Stimulated activated CD4-positive, alpha-beta T cell treated with anti-CD3 and anti-CD28 coated beads, Interleukin-1b, Interleukin-23, amount 100 ng/mL, for 4 hours (primary cell): ENCODE measurements around the gene RABGAP1L.
"Not testable (repeated sequence)": the region's sequence is repeated elsewhere in the genome, so short reads cannot be mapped to it uniquely, and the experiment has no call there.

Experiments used
- DNase-seq, 2 donors: peaks; one replicate each; pipeline ENCODE4 v3.0.0-alpha.2; 2020; ENCODE audit warnings: low read depth in 2 of 2

RABGAP1L gene

GRCh38 chr1:174702011-174702410 is 542.7 kb downstream of the RABGAP1L start:
- no peak for DNase-seq

- DNase-seq: no peak
Observed at GRCh38 chr1:174703309-174703708, 544.0 kb downstream of the RABGAP1L start.

GRCh38 chr1:174704300-174704699 is 545.0 kb downstream of the RABGAP1L start:
- no peak for DNase-seq

DNA sequence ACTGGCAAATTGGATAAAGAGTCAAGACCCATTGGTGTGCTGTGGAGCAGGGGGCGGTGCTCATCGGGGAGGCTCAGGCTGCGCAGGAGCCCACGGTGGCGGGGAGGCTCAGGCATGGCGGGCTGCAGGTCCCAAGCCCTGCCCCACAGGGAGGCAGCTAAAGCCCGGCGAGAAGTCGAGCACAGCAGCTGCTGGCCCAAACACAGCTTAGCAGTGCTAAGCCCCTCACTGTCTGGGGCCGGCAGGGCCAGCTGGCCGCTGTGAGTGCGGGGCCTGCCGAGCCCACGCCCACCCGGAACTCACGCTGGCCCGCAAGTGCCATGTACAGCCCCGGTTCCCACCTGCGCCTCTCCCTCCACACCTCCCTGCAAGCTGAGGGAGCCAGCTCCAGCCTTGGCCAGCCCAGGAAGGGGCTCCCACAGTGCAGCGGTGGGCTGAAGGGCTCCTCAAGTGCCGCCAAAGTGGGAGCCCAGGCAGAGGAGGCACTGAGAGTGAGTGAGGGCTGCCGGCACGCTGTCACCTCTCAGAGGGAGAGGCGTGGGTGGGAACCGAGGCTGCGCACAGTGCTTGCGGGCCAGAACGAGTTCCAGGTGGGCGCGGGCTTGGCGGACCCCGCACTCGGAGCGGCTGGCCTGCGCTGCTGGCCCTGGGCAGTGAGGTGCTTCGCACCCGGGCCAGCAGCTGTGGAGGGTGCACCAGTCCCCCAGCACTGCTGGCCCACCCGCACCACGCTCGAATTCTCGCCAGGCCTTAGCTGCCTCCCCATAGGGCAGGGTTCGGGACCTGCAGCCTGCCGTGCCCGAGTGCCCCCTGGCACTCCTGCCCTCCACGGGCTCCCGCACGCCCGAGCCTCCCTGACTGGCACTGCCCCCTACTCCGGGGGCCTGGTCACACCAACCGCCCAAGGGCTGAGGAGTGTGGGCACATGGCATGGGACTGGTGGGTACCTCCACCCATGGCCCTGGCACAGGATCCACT is 551.8 kb downstream of the RABGAP1L start:
- no peak for DNase-seq

DNA sequence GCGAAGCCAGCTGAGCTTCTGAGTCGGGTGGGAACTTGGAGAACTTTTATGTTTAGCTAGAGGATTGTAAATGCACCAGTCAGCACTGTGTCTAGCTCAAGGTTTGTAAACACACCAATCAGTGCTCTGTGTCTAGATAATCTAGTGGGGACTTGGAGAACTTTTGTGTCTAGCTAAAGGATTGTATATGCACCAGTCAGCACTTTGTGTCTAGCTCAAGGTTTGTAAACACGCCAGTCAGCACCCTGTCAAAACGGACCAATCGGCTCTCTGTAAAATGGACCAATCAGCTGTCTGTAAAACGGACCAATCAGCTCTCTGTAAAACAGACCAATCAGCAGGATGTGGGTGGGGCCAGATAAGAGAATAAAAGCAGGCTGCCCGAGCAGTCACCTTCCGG is 552.5 kb downstream of the RABGAP1L start:
- DNase-seq: not testable (repeated sequence)

- no peak for DNase-seq
Observed at GRCh38 chr1:174712541-174712940, 553.2 kb downstream of the RABGAP1L start.

- DNase-seq: no peak
Observed at GRCh38 chr1:174713796-174714195, 554.5 kb downstream of the RABGAP1L start.

GRCh38 chr1:174719194-174719593 is 559.9 kb downstream of the RABGAP1L start:
- DNase-seq: no peak

GRCh38 chr1:174720618-174721017 is 561.3 kb downstream of the RABGAP1L start:
- no peak for DNase-seq

DNA sequence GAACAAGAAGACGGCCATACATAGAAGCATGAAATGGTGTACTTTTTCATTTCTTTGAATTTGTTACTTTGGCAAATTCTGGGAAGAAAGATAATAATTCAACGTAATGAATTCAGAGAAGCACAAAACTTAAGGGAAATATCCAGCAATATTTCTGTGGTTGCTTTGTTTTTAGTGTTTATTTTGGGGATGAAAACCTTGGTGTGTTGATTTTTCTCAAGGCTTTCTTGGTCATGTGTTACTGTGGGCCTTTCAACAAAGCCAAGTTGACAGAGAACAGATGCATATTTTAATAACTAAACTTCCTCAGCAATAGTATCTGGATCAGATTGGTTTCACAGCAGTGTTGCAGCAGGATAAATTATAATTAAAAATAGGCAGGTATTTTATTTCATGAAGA is 561.9 kb downstream of the RABGAP1L start:
- no peak for DNase-seq

- no peak for DNase-seq
Observed at GRCh38 chr1:174723816-174724215, 564.5 kb downstream of the RABGAP1L start.

DNA sequence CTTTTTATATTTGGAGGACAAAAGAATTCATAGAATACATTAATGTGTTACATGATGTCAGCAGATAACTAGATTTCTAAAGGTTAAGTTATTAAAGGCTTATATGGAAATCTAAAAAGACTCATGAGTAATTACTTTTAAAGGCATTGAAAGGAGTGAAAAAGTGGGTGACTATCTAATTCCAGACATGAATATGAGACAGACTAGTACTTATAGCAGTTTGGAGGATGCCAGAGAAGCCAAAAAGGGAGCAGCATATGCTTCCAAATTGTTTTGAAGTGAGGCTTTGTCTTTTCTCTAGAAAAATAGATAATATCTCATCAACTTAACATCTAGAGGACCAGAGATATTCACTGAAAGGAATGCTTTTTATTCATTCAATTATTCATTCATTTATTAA is 564.9 kb downstream of the RABGAP1L start:
- DNase-seq: no peak

GRCh38 chr1:174726167-174726879 is 567.0 kb downstream of the RABGAP1L start:
- no peak for DNase-seq

GRCh38 chr1:174726880-174727585 is 567.7 kb downstream of the RABGAP1L start:
- no peak for DNase-seq

GRCh38 chr1:174734270-174734669 is 575.0 kb downstream of the RABGAP1L start:
- DNase-seq: no peak

- DNase-seq: no peak
Observed at GRCh38 chr1:174736831-174737230, 577.5 kb downstream of the RABGAP1L start.

DNA sequence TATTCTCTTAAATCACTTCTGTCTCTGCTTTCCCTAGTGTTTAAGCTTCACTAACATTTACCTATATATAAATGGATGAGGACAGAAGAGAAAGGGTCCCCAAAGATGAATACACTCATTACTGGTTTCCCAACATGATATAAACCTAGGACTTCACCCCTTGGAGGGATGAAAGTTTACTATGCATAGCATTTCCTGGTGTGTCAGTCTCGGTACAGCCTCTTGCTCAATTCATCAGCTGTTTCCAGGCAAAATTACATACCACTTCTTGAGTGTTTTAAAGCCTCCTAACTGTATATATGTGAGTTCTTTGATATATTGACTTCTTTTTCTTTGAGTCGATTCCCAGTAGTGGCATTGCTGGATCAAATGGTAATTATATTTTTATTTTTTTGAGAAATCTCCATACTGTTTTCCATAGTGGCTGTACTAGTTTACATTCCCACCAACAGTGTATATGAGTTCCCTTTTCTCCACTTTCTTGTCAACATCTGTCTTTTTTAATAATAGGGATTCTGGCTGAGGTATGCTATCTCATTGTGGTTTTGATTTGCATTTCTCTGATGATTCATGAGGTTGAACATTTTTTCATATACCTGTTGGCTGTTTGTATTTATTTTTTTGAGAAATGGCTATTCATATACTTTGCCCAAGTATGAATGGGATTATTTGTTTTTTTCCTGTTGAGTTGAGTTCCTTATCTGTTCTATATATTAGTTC is 581.1 kb downstream of the RABGAP1L start:
- no peak for DNase-seq

GRCh38 chr1:174742805-174743653 is 583.7 kb downstream of the RABGAP1L start:
- no peak for DNase-seq

GRCh38 chr1:174743654-174744561 is 584.6 kb downstream of the RABGAP1L start:
- DNase-seq: no peak

DNA sequence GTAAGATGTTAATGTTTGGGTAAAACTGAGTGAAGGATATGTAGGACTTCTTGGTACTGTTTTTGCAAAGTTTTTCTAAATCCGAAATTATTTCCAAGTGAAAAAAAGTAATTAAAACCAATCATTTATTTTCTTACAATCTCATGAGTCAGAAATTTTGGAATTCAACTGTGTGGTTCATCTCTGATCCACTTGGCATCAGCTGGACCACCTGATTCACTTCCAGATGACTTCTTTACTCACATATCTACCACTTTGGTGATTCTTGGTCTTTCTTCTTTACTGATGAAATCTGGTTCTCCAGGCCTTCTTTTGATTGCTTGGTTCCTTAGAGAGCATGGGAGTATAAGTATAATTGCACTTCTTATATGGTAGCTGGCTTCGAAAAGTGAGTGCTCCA is 585.6 kb downstream of the RABGAP1L start:
- no peak for DNase-seq
